OCI-M1 (cell line): ENCODE measurements around the gene RAB26.

Experiments
- DNase-seq: peaks from one replicate; lab custom pipeline; 2025; lab: John Stamatoyannopoulos, UW

Gene RAB26

GRCh38 chr16:2161911-2162310 lies 13.5 kb downstream of the RAB26 start:
- no peak for DNase-seq

- DNase-seq = no peak
These were observed 14.3 kb downstream of the RAB26 start for GRCh38 chr16:2162676-2163118.

GRCh38 chr16:2163211-2163881 lies 14.9 kb downstream of the RAB26 start:
- no peak for DNase-seq

- DNase-seq = no peak
These were observed 17.4 kb downstream of the RAB26 start for GRCh38 chr16:2165861-2166260.

GRCh38 chr16:2166263-2167067 lies 18.0 kb downstream of the RAB26 start:
- DNase-seq = no peak

- DNase-seq = no peak
These were observed 18.7 kb downstream of the RAB26 start for GRCh38 chr16:2167068-2167638.

GRCh38 chr16:2170080-2170479 lies 21.7 kb downstream of the RAB26 start:
- no peak for DNase-seq

GRCh38 chr16:2170587-2171435 lies 22.4 kb downstream of the RAB26 start:
- DNase-seq = no peak

- DNase-seq = no peak
These were observed 23.3 kb downstream of the RAB26 start for GRCh38 chr16:2171601-2172178.

GRCh38 chr16:2172688-2173335 lies 24.4 kb downstream of the RAB26 start:
- no peak for DNase-seq

GRCh38 chr16:2173366-2173765 lies 24.9 kb downstream of the RAB26 start:
- DNase-seq = no peak

GRCh38 chr16:2173916-2174315 lies 25.5 kb downstream of the RAB26 start:
- no peak for DNase-seq

GRCh38 chr16:2174396-2175131 lies 26.1 kb downstream of the RAB26 start:
- DNase-seq = no peak

- DNase-seq = no peak
These were observed 27.0 kb downstream of the RAB26 start for GRCh38 chr16:2175454-2175853.

GRCh38 chr16:2176047-2176446 lies 27.6 kb downstream of the RAB26 start:
- no peak for DNase-seq

- DNase-seq = no peak
These were observed 28.7 kb downstream of the RAB26 start for GRCh38 chr16:2177101-2177500.

GRCh38 chr16:2177561-2177960 lies 29.1 kb downstream of the RAB26 start:
- no peak for DNase-seq

- DNase-seq = no peak
These were observed 30.1 kb downstream of the RAB26 start for GRCh38 chr16:2178321-2179106.

GRCh38 chr16:2179107-2179501 lies 30.7 kb downstream of the RAB26 start:
- DNase-seq = no peak

GRCh38 chr16:2179576-2179975 lies 31.2 kb downstream of the RAB26 start:
- no peak for DNase-seq
